ENCODE results near the gene ACOT7. TPM values are rescaled to one million over a fixed set of nuclear protein-coding genes. Genes with fewer than 3 reads are reported as not detected.

ACOT7 gene
- total and polyA plus RNA-seq, 11 donors: 5.7 to 38.9 (median 12.6) TPM

DNA sequence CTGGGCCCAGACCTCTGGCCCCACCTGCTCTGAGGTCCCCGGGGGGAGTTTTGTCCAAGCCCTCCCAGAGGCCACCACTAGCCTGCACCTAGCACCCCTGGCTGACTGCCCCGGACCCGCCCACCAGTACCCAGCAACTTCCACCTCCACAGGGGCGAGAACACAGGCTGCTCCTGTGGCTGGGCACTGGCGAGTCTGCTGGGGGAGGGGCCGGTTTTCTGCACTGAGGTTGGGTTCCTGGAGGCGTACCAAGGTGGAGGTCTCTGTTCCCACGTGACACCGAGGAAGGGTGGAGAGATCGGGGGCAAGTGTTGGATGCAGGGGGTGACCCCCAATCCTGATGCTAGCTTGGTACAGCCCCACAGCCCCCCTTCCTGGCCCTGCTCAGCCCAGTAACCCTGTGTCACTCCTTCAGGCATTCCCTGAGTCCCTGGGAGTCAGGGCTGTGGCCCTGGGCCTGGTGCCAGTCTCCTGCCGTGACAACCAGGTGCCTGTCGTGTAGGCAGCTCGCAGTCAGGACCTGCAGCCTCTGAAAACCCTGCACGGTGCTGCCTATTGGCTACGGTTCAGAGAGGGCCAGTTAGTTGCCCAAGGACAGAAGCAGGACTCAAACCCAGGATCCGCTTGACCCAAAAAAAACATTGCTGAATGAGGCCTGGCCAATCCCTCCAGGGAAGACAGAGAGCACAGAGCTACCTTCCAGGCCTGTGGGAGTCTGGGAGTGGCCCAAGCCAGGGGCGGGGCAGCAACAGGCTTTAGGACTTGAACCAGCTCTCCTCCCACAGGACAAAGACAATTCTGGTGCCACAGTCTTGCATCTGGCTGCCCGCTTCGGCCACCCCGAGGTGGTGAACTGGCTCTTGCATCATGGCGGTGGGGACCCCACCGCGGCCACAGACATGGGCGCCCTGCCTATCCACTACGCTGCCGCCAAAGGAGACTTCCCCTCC, 34.1 kb upstream of the ACOT7 start:
- Histone ChIP-seq H3K27me3 (peaks cover 37 to 74% (median 56%) of the 10 kb centered on the region in 9 donors), H3K27ac (no peak overlapping the region), H3K9me3 (no peaks in the 10 kb centered on the region), H3K36me3 (no peaks in the 10 kb centered on the region), H3K4me3 (no peak overlapping the region), H3K4me1 (peaks cover 4 to 35% (median 17%) of the 10 kb centered on the region in 12 donors)
- DNase-seq (no peak), ATAC-seq (no peak)
- WGBS, 4 donors: 83 to 84% (median 84%) methylated on average over 24 to 26 of the region's 26 CpGs
- intact Hi-C loops (cut with DNase I): no loop called here
- TF ChIP-seq, protein P1, sequence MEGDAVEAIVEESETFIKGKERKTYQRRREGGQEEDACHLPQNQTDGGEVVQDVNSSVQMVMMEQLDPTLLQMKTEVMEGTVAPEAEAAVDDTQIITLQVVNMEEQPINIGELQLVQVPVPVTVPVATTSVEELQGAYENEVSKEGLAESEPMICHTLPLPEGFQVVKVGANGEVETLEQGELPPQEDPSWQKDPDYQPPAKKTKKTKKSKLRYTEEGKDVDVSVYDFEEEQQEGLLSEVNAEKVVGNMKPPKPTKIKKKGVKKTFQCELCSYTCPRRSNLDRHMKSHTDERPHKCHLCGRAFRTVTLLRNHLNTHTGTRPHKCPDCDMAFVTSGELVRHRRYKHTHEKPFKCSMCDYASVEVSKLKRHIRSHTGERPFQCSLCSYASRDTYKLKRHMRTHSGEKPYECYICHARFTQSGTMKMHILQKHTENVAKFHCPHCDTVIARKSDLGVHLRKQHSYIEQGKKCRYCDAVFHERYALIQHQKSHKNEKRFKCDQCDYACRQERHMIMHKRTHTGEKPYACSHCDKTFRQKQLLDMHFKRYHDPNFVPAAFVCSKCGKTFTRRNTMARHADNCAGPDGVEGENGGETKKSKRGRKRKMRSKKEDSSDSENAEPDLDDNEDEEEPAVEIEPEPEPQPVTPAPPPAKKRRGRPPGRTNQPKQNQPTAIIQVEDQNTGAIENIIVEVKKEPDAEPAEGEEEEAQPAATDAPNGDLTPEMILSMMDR (IDR thresholded peaks at IDR 0.05): no peak
- TF ChIP-seq POLR2A (IDR thresholded peaks at IDR 0.05): no peak

DNA sequence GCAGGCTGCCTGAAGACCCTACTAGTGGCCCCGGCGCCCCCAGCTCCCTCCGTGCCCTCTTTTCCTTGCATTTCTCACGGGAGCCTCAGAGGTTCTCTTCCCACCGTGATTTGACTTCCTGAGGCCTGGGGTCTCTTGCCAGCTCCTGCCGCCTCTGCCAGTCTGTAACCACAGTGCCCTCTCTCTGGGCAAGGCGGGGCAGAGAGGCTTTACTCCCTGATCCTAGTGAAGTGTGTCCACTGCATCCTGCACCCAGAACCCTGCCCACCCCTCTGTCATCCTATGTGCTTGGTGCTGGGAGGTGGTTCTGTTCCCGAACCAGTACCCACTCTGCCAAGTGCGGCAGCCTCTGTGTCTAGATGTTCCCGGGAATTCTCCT, 33.4 kb upstream of the ACOT7 start:
- intact Hi-C loops (cut with DNase I): no loop called here
- TF ChIP-seq, protein P1 (IDR thresholded peaks at IDR 0.05): no peak
- TF ChIP-seq POLR2A (IDR thresholded peaks at IDR 0.05): no peak

DNA sequence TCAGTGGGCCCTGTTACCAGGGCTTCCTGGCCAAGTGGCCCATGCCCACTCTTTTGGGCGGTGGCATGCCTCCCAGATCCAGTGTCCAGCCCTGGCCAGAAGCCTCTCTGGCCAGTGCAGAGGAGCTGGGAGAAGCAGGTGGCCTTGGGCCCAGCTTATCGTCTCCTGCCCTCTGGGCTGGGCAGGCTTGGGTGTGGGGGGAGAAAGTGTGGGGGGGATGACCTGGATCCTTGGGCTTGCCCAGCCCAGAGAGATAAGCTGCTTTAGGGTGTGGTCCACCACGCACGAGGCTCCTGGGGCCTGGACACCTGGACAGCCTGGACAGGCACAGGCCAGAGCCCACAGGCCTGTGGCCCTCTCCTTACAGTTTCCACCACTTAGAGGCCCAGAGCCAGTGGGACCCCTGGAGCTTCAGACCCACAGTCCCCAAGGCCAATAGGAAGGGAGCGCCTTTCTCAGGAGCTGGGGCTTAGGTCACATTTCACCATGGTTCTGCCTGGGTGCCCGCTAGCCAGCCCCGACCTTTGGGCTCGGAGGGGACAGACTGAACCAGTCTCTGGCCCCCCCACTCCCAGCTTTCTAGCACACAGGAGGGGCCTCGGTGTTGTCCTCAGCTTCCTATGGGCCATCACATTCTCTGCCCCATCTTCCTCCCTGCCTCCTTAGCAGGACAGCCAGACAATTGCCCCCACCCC, 32.9 kb upstream of the ACOT7 start:
- DNase-seq (no peak), ATAC-seq (no peak)
- Histone ChIP-seq H3K4me3 (no peak overlapping the region), H3K27ac (no peak overlapping the region), H3K9me3 (no peaks in the 10 kb centered on the region), H3K36me3 (no peaks in the 10 kb centered on the region), H3K27me3 (peaks cover 37 to 87% (median 69%) of the 10 kb centered on the region in 9 donors), H3K4me1 (peaks cover 4 to 36% (median 18%) of the 10 kb centered on the region in 12 donors)
- TF ChIP-seq, protein P1 (IDR thresholded peaks at IDR 0.05): no peak
- no peak for TF ChIP-seq POLR2A (IDR thresholded peaks at IDR 0.05)
- intact Hi-C loops (cut with DNase I): no loop called here
- WGBS, 4 donors: 78 to 97% (median 90%) methylated on average over 6 to 9 of the region's 9 CpGs

More for the DNA sequence above, 33.4 kb upstream of the ACOT7 start:
- Histone ChIP-seq H3K4me1 (peaks cover 4 to 36% (median 18%) of the 10 kb centered on the region in 12 donors), H3K4me3 (no peak overlapping the region), H3K36me3 (no peaks in the 10 kb centered on the region), H3K9me3 (no peaks in the 10 kb centered on the region), H3K27me3 (peaks cover 37 to 81% (median 64%) of the 10 kb centered on the region in 9 donors), H3K27ac (no peak overlapping the region)
- DNase-seq (no peak), ATAC-seq (no peak)
- 82 to 89% (median 85%) methylated on average over 10 of the region's 10 CpGs for WGBS, 4 donors

DNA sequence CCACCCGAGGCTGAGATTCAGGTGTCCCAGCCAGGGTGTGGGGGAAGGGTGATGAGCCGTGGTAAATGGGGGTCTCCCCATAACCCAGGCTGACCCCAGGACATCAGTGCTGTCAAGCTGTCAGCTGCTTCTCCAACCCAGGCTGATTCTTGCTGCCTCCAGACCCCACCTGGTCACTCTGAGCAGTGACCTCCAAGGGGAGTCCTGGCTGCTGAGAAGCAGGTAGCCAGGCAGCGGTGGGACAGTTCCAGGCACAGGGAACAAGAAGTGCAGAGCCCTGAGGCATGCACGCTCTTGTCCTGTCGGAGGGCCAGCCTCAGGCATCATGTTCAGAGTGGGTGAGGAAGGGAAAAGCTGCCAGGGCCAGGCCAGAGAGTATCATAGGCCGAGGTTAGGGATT, 32.1 kb upstream of the ACOT7 start:
- no peak for TF ChIP-seq POLR2A (IDR thresholded peaks at IDR 0.05)
- TF ChIP-seq, protein P1 (IDR thresholded peaks at IDR 0.05): no peak
- no peak for DNase-seq
- H3K4me1 ChIP-seq: peaks cover 4 to 38% (median 20%) of the 10 kb centered on the region in 12 donors
- no peaks in the 10 kb centered on the region for H3K36me3 ChIP-seq
- H3K4me3 ChIP-seq: peak overlapping the region in 1 of 12 donors; percentile 6
- H3K9me3 ChIP-seq: no peaks in the 10 kb centered on the region
- no peak overlapping the region for H3K27ac ChIP-seq
- intact Hi-C loops (cut with DNase I): no loop called here
- H3K27me3 ChIP-seq: peaks cover 41 to 91% (median 76%) of the 10 kb centered on the region in 9 donors
- ATAC-seq: no peak
- 77 to 82% (median 81%) methylated on average over 6 of the region's 6 CpGs for WGBS, 4 donors
